Pancreas (tissue), 10 donors: ENCODE data around the gene FAM72D. TPM values are rescaled to one million over a fixed set of nuclear protein-coding genes. Genes with fewer than 3 reads are reported as not detected.
"Not testable (repeated sequence)": the region's sequence is repeated elsewhere in the genome, so short reads cannot be mapped to it uniquely, and the experiment has no call there.

Source experiments
- ATAC-seq, 4 donors: fragments of 200-7000 bp; cut with Tn5 transposase; one replicate each; pipeline versions ENCODE4 v1.8.0 to v1.9.1; 2020; ENCODE audit warnings: mild to moderate bottlenecking in 4 of 4, moderate library complexity in 4 of 4
- DNase-seq, 6 donors: peaks; one replicate each; pipeline ENCODE4 v3.0.0-alpha.2; 2020
- FAIRE-seq: peaks from 2 replicates; lab custom pipeline; 2012; peaks lifted over from hg19 to GRCh38; lab: Jason Lieb, UNC
- H3K27ac ChIP-seq, 4 donors: fragments of 200-600 bp; sonication (generic); 1 replicate in 3 of 4; 2 replicates in 1 of 4; pipeline versions ENCODE4 v1.5.0 to v1.8.0; 2020
- H3K27me3 ChIP-seq, 4 donors: fragments of 200-600 bp; one replicate each; pipeline ENCODE4 v1.8.0; 2021
- H3K36me3 ChIP-seq, 3 donors: fragments of 200-600 bp; sonication (generic) in 1 of 3; one replicate each; pipeline versions ENCODE4 v1.5.0 to v1.8.0; 2020 to 2021
- H3K4me1 ChIP-seq, 3 donors: fragments of 200-600 bp; one replicate each; pipeline ENCODE4 v1.8.0; 2021
- H3K4me3 ChIP-seq, 4 donors: fragments of 200-600 bp; sonication (generic) in 2 of 4; one replicate each; pipeline versions ENCODE4 v1.5.0 to v1.8.0; 2020 to 2021
- H3K9me3 ChIP-seq, 4 donors: fragments of 200-600 bp; one replicate each; pipeline ENCODE4 v1.8.0; 2021
- WGBS, 2 donors: extraction: QIAGEN DNeasy Blood & Tissue Kit; methylation state at CpG; one replicate each; pipeline ENCODE4 v1.1.7; 2013; 5-methylcytosine and 5-hydroxymethylcytosine counted together
- intact Hi-C, 3 donors: fragments of 100-400 bp; cut with DNase I; formaldehyde crosslinking; loops; one replicate each; pipeline versions ENCODE4 v1.11.1 to v1.14.2; 2022
- polyA plus RNA-seq, 2 donors: library from polyadenylated mRNA; stranded (reverse); fragments of 200-250 nt; gene quantifications; one replicate each; pipeline ENCODE4 v1.2.3, GENCODE V29; 2013
- total RNA-seq, 6 donors: library from RNA; stranded (reverse); fragmentation: NEBNext Ultra II Directional in 4 of 6; extraction: Animal tissue kit (Norgen Biotek cat#: 25700) in 4 of 6; gene quantifications; one replicate each; pipeline versions ENCODE4 v1.2.1 to v1.2.4, GENCODE V29; 2021 to 2023
- donor health status: healthy with polysubstance abuse.
- donor health status: DM: no; HTN: no; CAD: no; lungs with moderate emphysema.
- donor health status: DM: no; HTN: no; CAD: no.
- donor health status: control.
- donor health status: control.
- donor health status: Bipolar disorder and iron deficiency.
- donor health status: DM: yes; HTN: yes; CAD: no.
- donor health status: DM: no; HTN: no; CAD: no.
- donor health status: DM: no; HTN: no; CAD: no.
- donor health status: DM: yes; HTN: yes; CAD: no.

FAM72D gene
- total and polyA plus RNA-seq, 8 donors = 0.08 to 0.21 (median 0.09) TPM; not detected in 3

DNA sequence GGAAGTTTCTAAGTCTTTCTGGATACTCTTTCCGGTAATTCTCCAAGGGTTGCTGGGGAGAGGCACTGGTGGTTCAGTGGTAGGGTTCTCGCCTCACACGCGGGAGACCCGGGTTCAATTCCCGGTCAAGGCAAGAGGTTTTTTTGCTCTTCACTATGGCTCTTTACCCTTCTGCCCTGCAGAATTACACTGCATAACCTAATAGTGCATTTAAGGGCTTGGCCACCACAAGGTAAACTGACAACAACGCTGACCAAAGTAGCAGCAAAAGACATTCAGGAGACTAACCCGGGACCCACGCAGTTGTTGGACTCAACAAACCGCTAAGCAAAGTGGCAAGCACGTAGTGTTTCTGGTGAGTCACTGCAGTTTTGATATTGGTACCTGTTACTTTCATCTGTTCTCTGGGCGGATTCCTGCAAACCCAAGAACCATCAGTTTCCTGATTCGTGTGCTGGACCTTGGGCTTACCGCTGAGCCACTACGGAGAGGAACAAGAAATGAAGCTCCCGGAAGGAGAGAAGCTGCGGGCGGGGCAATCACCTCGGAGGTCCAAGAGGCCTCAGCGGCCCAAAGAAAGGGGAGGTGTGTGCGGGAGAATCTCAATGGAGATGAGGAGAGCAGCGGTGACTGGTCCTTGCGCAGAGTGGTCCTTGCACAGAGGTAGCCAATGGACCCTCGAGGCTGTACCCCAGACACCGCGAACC is 65.4 kb downstream of the FAM72D start:
- H3K4me1 ChIP-seq, H3K36me3 ChIP-seq, DNase-seq, H3K27me3 ChIP-seq, H3K9me3 ChIP-seq, H3K4me3 ChIP-seq, FAIRE-seq, H3K27ac ChIP-seq, intact Hi-C loops: not testable (repeated sequence)
- 19 to 29% methylated on average over 3 to 4 of the region's 26 CpGs for WGBS, 2 donors
- peak; percentile 33 to 74 (median 54) for ATAC-seq

Other genes starting within 250 kb of the FAM72D start
- 10 to 100 TPM in 1 of 6 donors, 1 to 10 TPM in 5; 4.1 to 13.0 (median 5.2) TPM for gene SRGAP2B, start 646 bp upstream of the FAM72D start, total RNA-seq
- gene SRGAP2B, start 646 bp upstream of the FAM72D start, polyA plus RNA-seq = 1 to 10 TPM; 2.2 to 3.1 TPM
- not detected for gene PPIAL4D, start 146.2 kb downstream of the FAM72D start, total RNA-seq
- not detected for gene PPIAL4D, start 146.2 kb downstream of the FAM72D start, polyA plus RNA-seq